Immature natural killer cell (primary cell): Measurements from ENCODE around the gene PRICKLE1. TPM values are rescaled to one million over a fixed set of nuclear protein-coding genes. Genes with fewer than 3 reads are reported as not detected.

ENCODE experiments used
- DNase-seq, 3 donors: peaks; one replicate each; pipeline ENCODE4 v3.0.0; 2022; ENCODE audit warnings: mixed read lengths in 1 of 3
- H3K27ac Mint-ChIP-seq, 6 donors: one replicate each; pipeline ENCODE4 v1.8.0; 2020; ENCODE audit warnings: mixed read lengths in 6 of 6, mild to moderate bottlenecking in 5 of 6, inconsistent platforms in 4 of 6, moderate library complexity in 3 of 6
- H3K27me3 Mint-ChIP-seq, 3 donors: one replicate each; pipeline ENCODE4 v1.8.0; 2020 to 2021; ENCODE audit warnings: low read depth in 3 of 3, mild to moderate bottlenecking in 3 of 3, mixed read lengths in 3 of 3, moderate library complexity in 3 of 3, inconsistent platforms in 1 of 3
- H3K36me3 Mint-ChIP-seq, 3 donors: one replicate each; pipeline ENCODE4 v1.8.0; 2020; ENCODE audit warnings: mixed read lengths in 3 of 3, inconsistent platforms in 2 of 3, mild to moderate bottlenecking in 2 of 3
- H3K4me1 Mint-ChIP-seq, 2 donors: one replicate each; pipeline ENCODE4 v1.8.0; 2020; ENCODE audit warnings: inconsistent platforms in 2 of 2, mild to moderate bottlenecking in 2 of 2, mixed read lengths in 2 of 2, moderate library complexity in 1 of 2
- H3K4me3 Mint-ChIP-seq, 5 donors: one replicate each; pipeline ENCODE4 v1.8.0; 2020; ENCODE audit warnings: mild to moderate bottlenecking in 5 of 5, mixed read lengths in 5 of 5, inconsistent platforms in 3 of 5, moderate library complexity in 3 of 5
- H3K9me3 Mint-ChIP-seq, 6 donors: one replicate each; pipeline ENCODE4 v1.8.0; 2020; ENCODE audit warnings: mild to moderate bottlenecking in 6 of 6, mixed read lengths in 6 of 6, inconsistent platforms in 4 of 6, moderate library complexity in 3 of 6
- polyA plus RNA-seq, 3 donors: library from polyadenylated mRNA; unstranded; fragments of 300-500 nt; fragmentation: Illumina TruSeq; gene quantifications; one replicate each; pipeline ENCODE4 v1.2.3, GENCODE V29; 2021

Gene PRICKLE1
- polyA plus RNA-seq, 3 donors from 2014 or later = 0.08 to 0.38 TPM; not detected in 1

DNA sequence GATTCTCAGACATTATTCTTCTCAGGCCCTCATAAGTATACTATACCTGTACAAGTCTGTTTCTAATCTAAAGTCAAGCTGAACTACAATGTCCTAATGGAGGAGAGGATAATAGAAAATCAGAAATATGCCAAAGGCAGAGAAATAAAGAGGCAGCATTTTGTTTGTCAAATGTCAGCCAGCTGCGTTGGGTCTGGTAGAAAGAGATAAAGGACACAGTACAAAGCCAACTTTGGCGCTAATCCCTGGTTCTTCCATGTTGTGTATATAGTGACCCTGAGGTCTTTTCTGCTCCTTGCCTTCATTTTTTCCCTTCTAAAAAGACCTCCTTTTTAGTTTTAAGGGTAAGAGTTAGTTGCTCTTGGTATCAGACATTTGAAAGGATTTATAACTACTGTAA is 103.1 kb downstream of the PRICKLE1 start:
- Mint-ChIP-seq H3K27me3 (peaks cover 12 to 20% (median 16%) of the 10 kb centered on the region in 3 donors), H3K36me3 (no peaks in the 10 kb centered on the region), H3K4me1 (peaks cover 9 to 20% of the 10 kb centered on the region in 2 donors), H3K4me3 (no peak overlapping the region), H3K9me3 (peaks cover 0 to 2% (median 0%) of the 10 kb centered on the region in 6 donors), H3K27ac (no peak overlapping the region)
- DNase-seq = no peak

DNA sequence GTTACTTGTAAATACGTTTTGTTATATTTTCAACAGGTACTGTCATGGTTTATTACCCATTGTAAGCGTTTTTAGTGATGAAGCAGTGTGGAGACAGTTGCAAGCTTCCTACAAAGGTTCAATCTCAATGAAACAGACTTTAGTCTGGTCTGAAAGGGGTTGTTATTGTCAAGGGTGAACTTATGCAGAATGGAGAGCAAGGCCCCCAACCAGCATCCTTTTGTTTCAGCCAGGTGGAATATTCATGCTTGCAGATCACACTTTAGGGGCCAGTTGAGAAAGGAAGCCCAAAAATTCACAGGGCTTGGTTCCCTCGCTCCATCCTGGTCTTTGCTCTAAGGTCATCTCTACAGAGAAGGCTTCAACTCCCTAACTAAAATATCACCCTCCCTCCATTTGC is 103.7 kb downstream of the PRICKLE1 start:
- no peak overlapping the region for H3K4me3 Mint-ChIP-seq
- peaks cover 12 to 20% (median 20%) of the 10 kb centered on the region in 3 donors for H3K27me3 Mint-ChIP-seq
- no peak for DNase-seq
- H3K4me1 Mint-ChIP-seq = peaks cover 9 to 20% of the 10 kb centered on the region in 2 donors
- H3K27ac Mint-ChIP-seq = no peak overlapping the region
- peaks cover 0 to 2% (median 0%) of the 10 kb centered on the region in 6 donors for H3K9me3 Mint-ChIP-seq
- no peaks in the 10 kb centered on the region for H3K36me3 Mint-ChIP-seq

DNA sequence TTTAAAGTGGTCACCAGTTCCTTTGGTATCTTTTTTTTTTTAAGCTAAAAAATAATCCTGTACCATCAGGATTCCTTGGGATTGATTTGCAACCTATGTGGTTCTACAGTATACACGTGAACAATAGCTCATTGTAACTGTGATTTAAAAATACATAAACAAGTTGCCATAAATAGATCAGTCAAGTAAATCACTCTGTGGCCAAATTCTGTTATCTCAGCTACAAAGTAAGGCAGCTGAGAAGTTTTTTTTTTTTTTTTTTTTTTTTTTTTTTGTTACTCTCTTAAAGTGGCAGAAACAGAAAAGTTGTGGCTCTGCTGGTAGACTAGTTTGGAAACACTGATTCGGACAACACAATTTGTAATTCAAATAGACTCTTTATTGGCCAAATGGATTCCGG is 104.5 kb downstream of the PRICKLE1 start:
- Mint-ChIP-seq H3K36me3 (no peaks in the 10 kb centered on the region), H3K27me3 (peaks cover 12 to 22% (median 20%) of the 10 kb centered on the region in 3 donors), H3K4me3 (peak overlapping the region in 1 of 5 donors; percentile 33), H3K4me1 (peaks cover 9 to 20% of the 10 kb centered on the region in 2 donors), H3K27ac (no peak overlapping the region), H3K9me3 (peaks cover 0 to under 1% (median 0%) of the 10 kb centered on the region in 6 donors)
- DNase-seq = no peak

DNA sequence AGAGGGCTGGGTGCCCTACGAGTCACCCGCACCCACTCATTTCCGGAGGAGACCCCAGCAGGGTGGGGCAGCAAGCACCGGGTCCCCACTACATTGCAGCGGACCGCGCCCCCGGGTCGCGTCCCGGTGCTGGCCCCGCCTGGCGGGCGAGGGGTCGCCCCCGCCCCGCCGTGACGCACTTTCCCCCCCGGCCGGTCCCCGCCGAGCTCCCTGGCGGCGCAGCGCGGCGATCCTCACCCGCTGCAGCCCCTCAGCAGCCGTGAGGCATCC is 106.1 kb downstream of the PRICKLE1 start:
- DNase-seq = peak in 2 of 3 donors; percentile 4 to 7
- peaks cover 9 to 20% of the 10 kb centered on the region in 2 donors for H3K4me1 Mint-ChIP-seq
- no peaks in the 10 kb centered on the region for H3K36me3 Mint-ChIP-seq
- H3K4me3 Mint-ChIP-seq = peak overlapping the region; percentile 72 to 88 (median 83)
- H3K27me3 Mint-ChIP-seq = peaks cover 12 to 26% (median 19%) of the 10 kb centered on the region in 3 donors
- no peaks in the 10 kb centered on the region for H3K9me3 Mint-ChIP-seq
- no peak overlapping the region for H3K27ac Mint-ChIP-seq

DNA sequence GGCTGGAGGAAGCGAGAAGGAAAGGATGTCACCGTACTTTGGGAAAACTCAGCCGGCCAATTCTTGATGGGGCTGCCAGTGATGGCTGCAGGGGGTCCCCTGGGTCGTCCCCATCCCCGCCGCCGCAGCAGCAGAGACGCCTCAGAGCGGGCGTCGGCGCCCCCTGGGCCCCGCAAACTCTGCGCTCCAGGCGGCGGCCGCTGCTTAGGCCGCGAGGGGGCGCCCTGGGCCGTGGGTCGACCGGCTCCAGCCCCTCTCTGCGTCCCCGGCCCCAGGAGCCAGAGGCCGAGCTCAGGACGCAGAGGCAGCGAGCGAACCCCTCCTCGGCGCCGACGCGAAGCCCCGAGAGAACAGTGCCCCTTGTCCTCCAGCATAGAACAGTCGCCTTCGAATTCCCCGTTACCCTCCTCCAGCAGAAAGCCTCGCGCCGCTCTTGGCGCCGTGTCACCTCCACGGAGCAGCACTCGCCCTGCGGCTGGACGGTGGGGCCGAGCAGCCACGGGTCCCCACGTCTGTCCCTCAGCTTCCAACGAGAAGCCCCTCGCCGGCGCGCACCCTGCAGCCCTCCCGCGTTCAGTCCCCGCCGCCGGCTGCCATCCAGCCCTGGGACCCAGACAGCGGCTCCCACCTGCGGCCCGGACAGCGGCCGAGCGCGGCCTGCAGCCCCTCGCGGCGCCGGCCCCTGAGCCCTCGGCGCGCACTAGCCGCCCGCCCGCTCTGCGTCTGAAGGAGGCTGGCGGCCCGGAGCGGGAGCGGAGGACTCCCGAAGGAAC is 106.6 kb downstream of the PRICKLE1 start:
- peaks cover 10 to 27% (median 24%) of the 10 kb centered on the region in 3 donors for H3K27me3 Mint-ChIP-seq
- H3K36me3 Mint-ChIP-seq = no peaks in the 10 kb centered on the region
- H3K4me3 Mint-ChIP-seq = peak overlapping the region; percentile 74 to 83 (median 76)
- H3K9me3 Mint-ChIP-seq = no peaks in the 10 kb centered on the region
- peak; percentile 20 to 40 (median 22) for DNase-seq
- H3K4me1 Mint-ChIP-seq = peaks cover 9 to 20% of the 10 kb centered on the region in 2 donors
- H3K27ac Mint-ChIP-seq = no peak overlapping the region

DNA sequence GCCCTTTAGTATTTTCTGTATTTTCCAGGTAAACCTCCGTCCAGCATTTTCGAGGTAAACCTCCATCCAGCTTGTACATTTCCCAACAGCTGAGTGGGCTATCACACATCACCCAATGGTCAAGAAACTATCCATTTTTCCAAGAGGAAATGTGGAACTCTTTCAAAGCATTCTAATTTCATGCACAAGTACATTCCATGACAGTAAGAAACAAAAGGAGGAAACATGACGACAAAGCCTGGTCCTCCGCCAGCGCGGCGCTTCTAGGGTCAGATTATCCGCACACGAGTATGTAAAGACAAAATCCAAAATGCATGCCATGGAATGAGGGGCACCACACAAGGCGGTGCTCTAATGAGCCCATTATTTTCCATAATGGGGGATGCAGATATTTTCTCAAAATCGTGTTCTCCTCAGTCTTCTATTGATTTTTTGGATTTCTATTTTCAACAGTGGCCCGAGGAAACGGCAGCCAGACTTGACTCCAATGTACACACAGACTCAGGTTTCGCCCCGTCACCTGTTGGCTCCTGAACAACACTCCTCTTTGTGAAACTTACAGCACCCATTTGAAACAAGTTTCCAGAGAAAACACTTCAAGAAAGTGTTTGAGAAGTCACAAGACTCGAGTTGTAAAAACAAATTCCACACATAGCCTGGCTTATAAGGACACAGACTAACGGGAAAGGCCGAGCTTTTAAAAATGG is 107.4 kb downstream of the PRICKLE1 start:
- H3K36me3 Mint-ChIP-seq = no peaks in the 10 kb centered on the region
- no peak overlapping the region for H3K27ac Mint-ChIP-seq
- peaks cover 10 to 26% (median 25%) of the 10 kb centered on the region in 3 donors for H3K27me3 Mint-ChIP-seq
- no peaks in the 10 kb centered on the region for H3K9me3 Mint-ChIP-seq
- DNase-seq = no peak
- peak overlapping the region; percentile 62 to 78 (median 74) for H3K4me3 Mint-ChIP-seq
- peaks cover 9 to 20% of the 10 kb centered on the region in 2 donors for H3K4me1 Mint-ChIP-seq

DNA sequence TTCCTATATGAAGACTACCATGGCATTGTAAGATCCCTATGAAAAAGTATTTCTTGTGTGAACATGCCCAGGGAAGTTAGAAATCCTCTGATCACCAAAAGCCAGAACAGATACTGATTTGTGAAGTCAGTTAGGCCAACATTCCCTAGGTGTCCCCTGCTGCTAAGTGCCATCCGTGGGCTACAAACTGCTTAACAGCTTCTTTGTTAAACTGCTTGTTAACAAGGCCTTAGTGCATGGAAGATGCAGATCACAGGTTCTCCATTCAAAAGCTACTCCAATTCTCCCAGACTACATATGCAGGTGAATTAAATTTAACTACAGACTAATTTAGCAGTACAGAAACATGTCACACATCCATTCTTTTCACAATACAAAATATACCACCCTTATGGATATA is 108.2 kb downstream of the PRICKLE1 start:
- peaks cover 9 to 20% of the 10 kb centered on the region in 2 donors for H3K4me1 Mint-ChIP-seq
- H3K9me3 Mint-ChIP-seq = no peaks in the 10 kb centered on the region
- DNase-seq = no peak
- H3K36me3 Mint-ChIP-seq = no peaks in the 10 kb centered on the region
- H3K27me3 Mint-ChIP-seq = peaks cover 10 to 24% (median 23%) of the 10 kb centered on the region in 3 donors
- no peak overlapping the region for H3K27ac Mint-ChIP-seq
- no peak overlapping the region for H3K4me3 Mint-ChIP-seq

DNA sequence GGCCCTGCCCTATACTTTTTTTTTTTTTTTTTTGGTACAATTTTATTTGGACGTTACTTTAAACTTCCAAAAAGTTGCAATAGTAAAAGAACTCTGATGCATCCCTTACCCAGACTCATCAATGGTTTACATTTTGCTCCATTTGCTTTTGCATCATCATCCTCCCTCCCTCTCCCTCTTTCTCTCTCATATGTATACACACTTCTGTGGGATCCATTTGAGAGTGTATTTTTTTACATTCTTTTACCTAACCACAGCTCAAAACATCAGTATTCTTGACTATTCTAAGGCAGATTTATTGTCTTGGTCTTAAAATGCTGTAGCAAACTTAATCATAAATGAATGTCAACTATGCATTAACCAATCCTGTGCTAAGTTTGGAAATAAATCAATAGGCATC is 111.6 kb downstream of the PRICKLE1 start:
- H3K4me1 Mint-ChIP-seq = peaks cover 4 to 11% of the 10 kb centered on the region in 2 donors
- H3K36me3 Mint-ChIP-seq = no peaks in the 10 kb centered on the region
- H3K9me3 Mint-ChIP-seq = no peaks in the 10 kb centered on the region
- no peak for DNase-seq
- H3K27me3 Mint-ChIP-seq = peaks cover 3 to 23% (median 12%) of the 10 kb centered on the region in 3 donors
- no peak overlapping the region for H3K27ac Mint-ChIP-seq
- no peak overlapping the region for H3K4me3 Mint-ChIP-seq

DNA sequence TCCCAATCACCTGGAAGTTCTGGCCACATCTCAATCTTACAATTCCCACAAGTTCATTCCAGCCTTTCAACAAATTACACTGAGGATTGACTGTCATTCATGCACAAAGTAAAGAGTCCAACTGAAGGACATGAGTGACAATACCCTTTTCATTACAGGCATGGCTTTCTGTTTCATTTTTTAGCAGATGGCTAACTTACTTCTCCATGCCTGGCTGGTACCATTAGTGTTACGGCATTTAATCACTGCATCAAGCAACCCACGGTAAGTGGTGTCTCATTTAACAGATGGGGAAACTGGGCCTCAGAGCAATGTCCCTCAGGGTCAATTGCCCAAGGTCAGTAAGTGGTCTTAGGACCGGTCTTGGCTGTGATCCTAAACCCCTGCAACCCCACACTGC is 114.4 kb downstream of the PRICKLE1 start:
- Mint-ChIP-seq H3K9me3 (no peaks in the 10 kb centered on the region), H3K36me3 (no peaks in the 10 kb centered on the region), H3K4me3 (no peak overlapping the region), H3K4me1 (peaks cover 1 to 3% of the 10 kb centered on the region in 2 donors), H3K27me3 (peaks cover 3 to 8% (median 8%) of the 10 kb centered on the region in 3 donors), H3K27ac (no peak overlapping the region)
- no peak for DNase-seq

DNA sequence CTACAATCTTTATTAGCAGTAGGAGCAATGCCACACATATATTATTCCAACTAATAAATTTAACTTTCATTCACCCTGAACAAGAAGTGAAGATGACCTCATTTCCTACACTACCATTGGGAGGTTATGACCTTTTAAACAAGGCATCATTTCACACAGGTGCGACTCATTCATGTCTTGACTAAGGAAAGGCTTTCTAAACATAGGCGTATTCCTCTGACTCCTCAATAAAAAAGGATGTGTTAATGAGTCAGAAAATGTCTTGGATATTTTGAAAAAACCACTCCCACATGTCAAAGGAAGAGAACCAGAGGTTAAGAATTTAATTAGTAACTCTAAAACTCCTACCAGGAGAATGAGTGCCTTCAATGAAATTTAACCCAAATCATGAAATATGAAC is 115.2 kb downstream of the PRICKLE1 start:
- Mint-ChIP-seq H3K36me3 (no peaks in the 10 kb centered on the region), H3K4me1 (peaks cover 8 to 10% of the 10 kb centered on the region in 2 donors), H3K27ac (no peak overlapping the region), H3K27me3 (peaks cover 2 to 8% (median 3%) of the 10 kb centered on the region in 3 donors), H3K9me3 (no peaks in the 10 kb centered on the region), H3K4me3 (no peak overlapping the region)
- DNase-seq = no peak

DNA sequence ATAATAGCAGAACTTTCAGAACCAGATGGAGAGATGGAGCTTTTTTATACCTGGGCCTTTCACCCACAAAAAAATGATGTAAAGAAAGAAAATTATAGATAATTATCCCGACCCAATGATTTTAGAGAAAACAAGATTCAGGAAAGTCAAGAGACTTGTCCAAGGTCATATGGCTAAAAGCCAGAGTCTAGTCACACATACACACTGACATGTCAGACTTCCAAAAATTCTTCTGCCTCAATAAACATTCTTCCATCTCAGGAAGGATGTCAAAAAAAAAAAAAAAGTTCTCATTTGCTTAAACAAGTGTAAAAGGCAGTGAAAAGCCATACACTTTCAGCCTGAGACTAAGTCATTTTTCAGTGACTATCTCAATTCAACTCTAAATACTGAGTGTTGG is 116.0 kb downstream of the PRICKLE1 start:
- H3K4me3 Mint-ChIP-seq = no peak overlapping the region
- peaks cover 3 to 8% (median 8%) of the 10 kb centered on the region in 3 donors for H3K27me3 Mint-ChIP-seq
- H3K9me3 Mint-ChIP-seq = no peaks in the 10 kb centered on the region
- no peaks in the 10 kb centered on the region for H3K36me3 Mint-ChIP-seq
- peaks cover 16 to 18% of the 10 kb centered on the region in 2 donors for H3K4me1 Mint-ChIP-seq
- no peak overlapping the region for H3K27ac Mint-ChIP-seq
- no peak for DNase-seq

DNA sequence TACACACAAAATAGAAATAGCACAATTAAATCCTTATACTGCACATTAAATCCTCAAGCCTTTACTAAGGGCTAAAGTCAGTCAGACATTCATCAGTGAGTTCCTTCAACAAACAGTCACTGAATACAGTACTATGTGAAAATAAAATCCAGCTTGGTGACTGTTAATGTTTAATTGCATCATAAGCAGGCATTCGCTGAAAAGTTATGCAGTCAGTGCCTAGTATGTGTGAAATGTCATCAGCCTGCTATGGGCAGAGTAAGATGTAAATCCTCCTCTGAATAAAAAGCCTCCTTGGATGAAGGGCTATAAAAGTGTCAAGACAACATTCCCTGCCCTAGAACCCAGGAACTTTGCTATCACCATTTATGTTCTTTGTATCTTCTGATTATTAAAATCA is 116.4 kb downstream of the PRICKLE1 start:
- Mint-ChIP-seq H3K4me1 (peaks cover 20 to 22% of the 10 kb centered on the region in 2 donors), H3K27me3 (peaks cover 3 to 10% (median 4%) of the 10 kb centered on the region in 3 donors), H3K4me3 (no peak overlapping the region), H3K9me3 (no peaks in the 10 kb centered on the region), H3K27ac (no peak overlapping the region), H3K36me3 (no peaks in the 10 kb centered on the region)
- DNase-seq = no peak

DNA sequence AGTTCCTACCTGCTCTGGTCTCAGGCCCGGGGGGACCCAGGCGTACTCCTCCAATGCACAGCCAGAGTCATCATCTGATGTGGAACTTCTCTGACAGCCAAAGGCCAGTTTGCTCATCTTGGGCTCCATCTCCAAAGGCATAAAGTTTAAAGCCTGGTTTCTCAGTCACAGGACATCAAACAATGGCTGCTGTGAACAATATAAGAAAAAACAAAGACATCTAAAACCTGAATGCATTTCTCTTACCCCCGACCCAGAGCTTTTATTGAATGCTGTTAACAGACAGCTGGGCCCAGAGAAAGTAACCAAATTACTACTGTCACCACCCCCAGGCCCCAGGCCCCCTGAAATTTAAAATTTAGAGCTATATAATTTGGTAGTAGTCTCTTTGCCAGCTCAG is 117.2 kb downstream of the PRICKLE1 start:
- Mint-ChIP-seq H3K36me3 (no peaks in the 10 kb centered on the region), H3K27ac (no peak overlapping the region), H3K4me1 (peaks cover 21 to 27% of the 10 kb centered on the region in 2 donors), H3K27me3 (peaks cover 0 to 10% (median 3%) of the 10 kb centered on the region in 3 donors), H3K4me3 (no peak overlapping the region), H3K9me3 (no peaks in the 10 kb centered on the region)
- no peak for DNase-seq
